H1 (cell line): ENCODE results near the gene AMN. TPM values are rescaled to one million over a fixed set of nuclear protein-coding genes. Genes with fewer than 3 reads are reported as not detected.

Source experiments
- CTCF ChIA-PET: fragments of 300-600 bp; sonication (Branson Sonifier 250); formaldehyde crosslinking; loops from one replicate; lab custom pipeline; 2021; ENCODE audit not compliant: partially characterized antibody; lab: Charles Lee
- POLR2A ChIA-PET: fragments of 300-600 bp; sonication (Branson Sonifier 250); formaldehyde crosslinking; loops from one replicate; lab custom pipeline; 2021; ENCODE audit warnings: inconsistent platforms; ENCODE audit not compliant: partially characterized antibody; lab: Charles Lee
- DNase-seq, 2 experiments: peaks; one replicate each; pipeline versions ENCODE4 v3.0.0 to v3.0.0-alpha.2; 2010 to 2022; ENCODE audit warnings: low spot score in 2 of 2, low read depth in 1 of 2, mixed read lengths in 1 of 2
- FAIRE-seq: peaks from 2 replicates; lab custom pipeline; 2011; peaks lifted over from hg19 to GRCh38; lab: Jason Lieb, UNC
- H2AFZ ChIP-seq: 2 replicates; pipeline ENCODE4 v1.8.1; 2012; ENCODE audit warnings: low read length, inconsistent platforms
- H2AK5ac ChIP-seq: 2 replicates; pipeline ENCODE4 v1.6.1; 2013; ENCODE audit warnings: low read depth, low read length
- H2BK120ac ChIP-seq: replicated peaks from 2 replicates; pipeline ENCODE3; 2013; ENCODE audit warnings: low read depth, low read length, inconsistent platforms
- H2BK12ac ChIP-seq: 2 replicates; pipeline ENCODE4 v1.6.1; 2013; ENCODE audit warnings: low read depth, low read length
- H2BK15ac ChIP-seq: 2 replicates; pipeline ENCODE4 v1.6.1; 2013; ENCODE audit warnings: low read length
- H2BK20ac ChIP-seq: 2 replicates; pipeline ENCODE4 v1.6.1; 2013; ENCODE audit warnings: low read length
- H2BK5ac ChIP-seq: 2 replicates; pipeline ENCODE4 v1.6.1; 2013; ENCODE audit warnings: low read depth, low read length
- H3K14ac ChIP-seq: 2 replicates; pipeline ENCODE4 v1.6.1; 2013; ENCODE audit warnings: inconsistent platforms; ENCODE audit not compliant: insufficient read length
- H3K18ac ChIP-seq: 2 replicates; pipeline ENCODE4 v1.6.1; 2013; ENCODE audit warnings: low read length; ENCODE audit errors: extremely low read depth
- H3K23ac ChIP-seq: 2 replicates; pipeline ENCODE4 v1.6.1; 2013; ENCODE audit warnings: inconsistent platforms; ENCODE audit not compliant: insufficient read length
- H3K23me2 ChIP-seq: 2 replicates; pipeline ENCODE4 v1.6.1; 2013; ENCODE audit warnings: low read depth, low read length
- H3K27ac ChIP-seq: 2 replicates; pipeline ENCODE4 v1.6.1; 2011; ENCODE audit warnings: low read depth, low read length, inconsistent platforms
- H3K27me3 ChIP-seq, 4 experiments: replicated peaks in 1 of 4; 1 replicate in 1 of 4; 2 replicates in 3 of 4; pipeline versions ENCODE4 v1.6.1 to v1.8.1; 2011 to 2013; ENCODE audit warnings: low read length in 3 of 4, mild to moderate bottlenecking in 3 of 4, inconsistent platforms in 2 of 4, mixed read lengths in 2 of 4, moderate library complexity in 1 of 4; ENCODE audit not compliant: control insufficient read depth in 3 of 4, insufficient read depth in 3 of 4; ENCODE audit errors: extremely low read depth in 1 of 4
- H3K36me3 ChIP-seq, 4 experiments: 2 replicates each; pipeline versions ENCODE4 v1.6.1 to v1.8.1; 2011 to 2013; ENCODE audit warnings: mild to moderate bottlenecking in 4 of 4, low read length in 3 of 4, moderate library complexity in 2 of 4, control low read depth in 1 of 4, inconsistent platforms in 1 of 4; ENCODE audit not compliant: insufficient read depth in 4 of 4, control insufficient read depth in 2 of 4
- H3K4ac ChIP-seq: replicated peaks from 2 replicates; pipeline ENCODE3; 2013; ENCODE audit warnings: low read length, low read depth, mixed read lengths, inconsistent platforms; ENCODE audit not compliant: insufficient read length
- H3K4me1 ChIP-seq, 4 experiments: replicated peaks in 1 of 4; 1 replicate in 1 of 4; 2 replicates in 3 of 4; pipeline versions ENCODE4 v1.6.1 to v1.8.1; 2011 to 2013; ENCODE audit warnings: low read length in 3 of 4, inconsistent platforms in 2 of 4, mixed read lengths in 1 of 4; ENCODE audit not compliant: insufficient read depth in 4 of 4, control insufficient read depth in 3 of 4
- H3K4me2 ChIP-seq, 2 experiments: 2 replicates each; pipeline versions ENCODE4 v1.6.1 to v1.8.1; 2011 to 2013; ENCODE audit warnings: low read depth in 2 of 2, low read length in 2 of 2, control low read depth in 1 of 2, inconsistent platforms in 1 of 2, mild to moderate bottlenecking in 1 of 2; ENCODE audit not compliant: insufficient read depth in 1 of 2
- H3K4me3 ChIP-seq, 4 experiments: fragments of 200-600, 300-600 bp in 1 of 4; sonication (generic), shearing (Covaris generic), sonication (Bioruptor Twin) in 1 of 4; 2 replicates each; pipeline versions ENCODE4 v1.5.1 to v1.8.1; 2011 to 2016; ENCODE audit warnings: low read length in 4 of 4, low read depth in 3 of 4, control low read depth in 2 of 4, inconsistent platforms in 2 of 4, mild to moderate bottlenecking in 2 of 4, mixed read lengths in 1 of 4, moderate library complexity in 1 of 4; ENCODE audit not compliant: insufficient read depth in 2 of 4; ENCODE audit errors: extremely low read depth in 1 of 4
- H3K56ac ChIP-seq: replicated peaks from 2 replicates; pipeline ENCODE3; 2013; ENCODE audit warnings: low read depth, mild to moderate bottlenecking, mixed read lengths, low read length, inconsistent platforms; ENCODE audit not compliant: insufficient read length
- H3K79me1 ChIP-seq: 2 replicates; pipeline ENCODE4 v1.6.1; 2013; ENCODE audit warnings: low read depth, low read length, control low read depth
- H3K79me2 ChIP-seq, 2 experiments: 2 replicates each; pipeline versions ENCODE4 v1.6.1 to v1.8.1; 2012 to 2013; ENCODE audit warnings: low read length in 2 of 2, mild to moderate bottlenecking in 2 of 2, inconsistent platforms in 1 of 2; ENCODE audit not compliant: insufficient read depth in 2 of 2, control insufficient read depth in 1 of 2
- H3K9ac ChIP-seq, 4 experiments: replicated peaks in 1 of 4; 1 replicate in 1 of 4; 2 replicates in 3 of 4; pipeline versions ENCODE4 v1.6.1 to v1.8.1; 2011 to 2013; ENCODE audit warnings: low read depth in 3 of 4, low read length in 3 of 4, control low read depth in 2 of 4, mild to moderate bottlenecking in 2 of 4, moderate library complexity in 2 of 4, inconsistent platforms in 1 of 4; ENCODE audit errors: extremely low read depth in 1 of 4
- H3K9me3 ChIP-seq, 2 experiments: 2 replicates each; pipeline versions ENCODE4 v1.6.1 to v1.8.1; 2012 to 2013; ENCODE audit warnings: mild to moderate bottlenecking in 2 of 2, moderate library complexity in 2 of 2, control low read depth in 1 of 2, inconsistent platforms in 1 of 2, low read depth in 1 of 2, low read length in 1 of 2, mixed read lengths in 1 of 2; ENCODE audit not compliant: insufficient read depth in 2 of 2
- H4K20me1 ChIP-seq, 2 experiments: replicated peaks in 1 of 2; 2 replicates each; pipeline versions ENCODE3 to v1.8.1; 2011 to 2013; ENCODE audit warnings: inconsistent platforms in 2 of 2, low read length in 2 of 2, mild to moderate bottlenecking in 1 of 2; ENCODE audit not compliant: insufficient read depth in 2 of 2, control insufficient read depth in 1 of 2
- H4K5ac ChIP-seq: 2 replicates; pipeline ENCODE4 v1.6.1; 2013; ENCODE audit warnings: low read length, low read depth, mixed read lengths, inconsistent platforms; ENCODE audit not compliant: insufficient read length
- H4K8ac ChIP-seq: 2 replicates; pipeline ENCODE4 v1.8.0; 2013; ENCODE audit warnings: mild to moderate bottlenecking, moderate library complexity, low read length, inconsistent platforms; ENCODE audit not compliant: insufficient read depth; ENCODE audit errors: extremely low read depth
- H4K91ac ChIP-seq: replicated peaks from 2 replicates; pipeline ENCODE3; 2013; ENCODE audit warnings: low read length, mixed read lengths, inconsistent platforms; ENCODE audit not compliant: insufficient read length
- BACH1 ChIP-seq: IDR thresholded peaks from 2 replicates; pipeline ENCODE4 v1.6.1; 2012; ENCODE audit warnings: low read length, improper control_type of control experiment
- CEBPB ChIP-seq: IDR thresholded peaks from 2 replicates; pipeline ENCODE4 v1.6.1; 2012; ENCODE audit warnings: low read depth, low read length
- TAF7 ChIP-seq: optimal IDR thresholded peaks from 2 replicates; pipeline ENCODE3; 2011; ENCODE audit warnings: low read depth, mild to moderate bottlenecking, inconsistent platforms, low read length, moderate library complexity, borderline replicate concordance
- WGBS, 2 experiments: shearing (Covaris generic) in 1 of 2; methylation state at CpG; one replicate each; pipeline versions ENCODE4 v1.1.6 to v1.1.7; 2013 to 2015; ENCODE audit warnings: low lambda C conversion rate in 2 of 2, mixed read lengths in 2 of 2, inconsistent platforms in 1 of 2, low coverage in 1 of 2, missing lambda C conversion rate in 1 of 2; ENCODE audit not compliant: insufficient replicate concordance in 2 of 2, insufficient coverage in 1 of 2, insufficient read length in 1 of 2; ENCODE audit errors: extremely low coverage in 1 of 2, missing lambda C conversion rate in 1 of 2; 5-methylcytosine and 5-hydroxymethylcytosine counted together
- polyA plus RNA-seq, 7 experiments: library from polyadenylated mRNA; depleted of rRNA in 3 of 7; stranded (reverse) in 5 of 7; unstranded in 2 of 7; fragments of >200 nt in 5 of 7; fragments of 200-250 nt in 2 of 7; gene quantifications; 1 replicate in 5 of 7; 2 replicates in 1 of 7; 4 replicates in 1 of 7; pipeline versions ENCODE4 v1.2.1 to v1.2.3, GENCODE V29; 2011 to 2013; ENCODE audit warnings: missing spikeins in 2 of 7, mixed read lengths in 2 of 7
- total RNA-seq: library from RNA; stranded (reverse); fragmentation: NEBNext Ultra II Directional; extraction: Animal tissue kit (Norgen Biotek cat#: 25700); gene quantifications from 2 replicates; pipeline ENCODE4 v1.2.1, GENCODE V29; 2021

Gene AMN
- total and polyA plus RNA-seq, 2 of the 8 experiments (the other 6 are each of a cell fraction or from before 2014, with no cell fraction given), result 0.77 to 1.5 TPM

- no peak overlapping the region for H3K18ac ChIP-seq
- H2BK120ac ChIP-seq, result no peak overlapping the region
- H4K8ac ChIP-seq, result no peak overlapping the region
- H4K5ac ChIP-seq, result no peak overlapping the region
- FAIRE-seq, result no peak
- H3K36me3 ChIP-seq, result peaks cover 0 to 32% (median 13%) of the 10 kb centered on the region in 4 experiments; a peak in 6 of 8 replicates
- H3K4me1 ChIP-seq, result peaks cover 0 to 4% (median 1%) of the 10 kb centered on the region in 4 experiments; a peak in 4 of 7 replicates
- ChIA-PET POLR2A (no interaction called here), CTCF (interaction anchor here (0.6 to 1.0 kb wide), 2 partner anchors 151 to 182 kb away, joined by 3 read pairs; no protein-coding TSS in a partner anchor)
- H3K56ac ChIP-seq, result no peak overlapping the region
- H2AK5ac ChIP-seq, result no peak overlapping the region
- no peaks in the 10 kb centered on the region for H3K9me3 ChIP-seq
- no peaks in the 10 kb centered on the region for H3K79me2 ChIP-seq
- no peak overlapping the region for H3K4me2 ChIP-seq
- DNase-seq, result no peak
- H2BK5ac ChIP-seq, result no peak overlapping the region
- no peak overlapping the region for H2BK20ac ChIP-seq
- H3K23ac ChIP-seq, result no peak overlapping the region
- no peak overlapping the region for H4K91ac ChIP-seq
- 87% methylated on average over 4 of the region's 4 CpGs; no CpG with 5 or more reads in 1 of the 2 experiments for WGBS, 2 experiments
- H3K27me3 ChIP-seq, result peaks cover 0 to 10% (median 9%) of the 10 kb centered on the region in 4 experiments; a peak in 5 of 7 replicates
- H4K20me1 ChIP-seq, result peaks cover 0 to 5% of the 10 kb centered on the region in 2 experiments
- no peak overlapping the region for H3K14ac ChIP-seq
- no peak overlapping the region for H3K27ac ChIP-seq
- no peaks in the 10 kb centered on the region for H3K79me1 ChIP-seq
- no peak overlapping the region for H2AFZ ChIP-seq
- H3K23me2 ChIP-seq, result no peaks in the 10 kb centered on the region
- no peak overlapping the region for H3K4ac ChIP-seq
- no peak overlapping the region for H3K4me3 ChIP-seq
- TF ChIP-seq TAF7 (no peak), BACH1 (no peak), CEBPB (no peak)
- H2BK15ac ChIP-seq, result no peak overlapping the region
- no peak overlapping the region for H2BK12ac ChIP-seq
- H3K9ac ChIP-seq, result no peak overlapping the region
These were observed 13.3 kb downstream of the AMN start for GRCh38 chr14:102935756-102936155.
